Mesenchymal stem cell (in vitro differentiated cells and primary cell): ENCODE results near the gene NOL6.

Source experiments
- DNase-seq: peaks from one replicate; pipeline ENCODE4 v3.0.0-alpha.2; 2013
- H2AFZ ChIP-seq: one replicate; pipeline ENCODE4 v1.6.1; 2013; ENCODE audit warnings: low read depth, mild to moderate bottlenecking, control low read depth, inconsistent platforms, low read length, moderate library complexity
- H2AK5ac ChIP-seq: 2 replicates; pipeline ENCODE4 v1.6.1; 2013; ENCODE audit warnings: low read length, moderate library complexity, mild to moderate bottlenecking, inconsistent platforms; ENCODE audit not compliant: severe bottlenecking
- H2BK120ac ChIP-seq: one replicate; pipeline ENCODE4 v1.6.1; 2013; ENCODE audit warnings: low read depth, mild to moderate bottlenecking, inconsistent platforms, low read length, moderate library complexity
- H2BK12ac ChIP-seq, 2 experiments: one replicate each; pipeline ENCODE4 v1.6.1; 2013; ENCODE audit warnings: inconsistent platforms in 2 of 2, low read length in 2 of 2, mild to moderate bottlenecking in 2 of 2, moderate library complexity in 2 of 2, control low read depth in 1 of 2
- H2BK15ac ChIP-seq: one replicate; pipeline ENCODE4 v1.6.1; 2013; ENCODE audit warnings: mild to moderate bottlenecking, low read depth, inconsistent platforms; ENCODE audit not compliant: poor library complexity, severe bottlenecking
- H2BK5ac ChIP-seq: 2 replicates; pipeline ENCODE4 v1.6.1; 2013; ENCODE audit warnings: low read depth, mild to moderate bottlenecking, low read length, control low read depth, inconsistent platforms; ENCODE audit not compliant: poor library complexity, severe bottlenecking
- H3K14ac ChIP-seq, 2 experiments: one replicate each; pipeline ENCODE4 v1.6.1; 2013; ENCODE audit warnings: inconsistent platforms in 2 of 2, low read length in 2 of 2, control low read depth in 1 of 2, mild to moderate bottlenecking in 1 of 2, moderate library complexity in 1 of 2
- H3K18ac ChIP-seq, 2 experiments: one replicate each; pipeline ENCODE4 v1.6.1; 2013; ENCODE audit warnings: inconsistent platforms in 2 of 2, low read length in 2 of 2, control low read depth in 1 of 2, low read depth in 1 of 2, mild to moderate bottlenecking in 1 of 2
- H3K23ac ChIP-seq, 2 experiments: one replicate each; pipeline ENCODE4 v1.6.1; 2013; ENCODE audit warnings: inconsistent platforms in 2 of 2, low read length in 2 of 2, mild to moderate bottlenecking in 2 of 2, moderate library complexity in 2 of 2, control low read depth in 1 of 2
- H3K27ac ChIP-seq: 2 replicates; pipeline ENCODE4 v1.5.1; 2013; ENCODE audit warnings: mild to moderate bottlenecking, moderate library complexity, low read length, control low read depth, inconsistent platforms; ENCODE audit not compliant: poor library complexity, severe bottlenecking
- H3K27me3 ChIP-seq, 2 experiments: 2 replicates each; pipeline versions ENCODE4 v1.6.1 to v1.7.0; 2013; ENCODE audit warnings: low read length in 2 of 2, mild to moderate bottlenecking in 2 of 2, moderate library complexity in 2 of 2, control low read depth in 1 of 2, inconsistent platforms in 1 of 2; ENCODE audit not compliant: control insufficient read depth in 1 of 2, insufficient read depth in 1 of 2
- H3K36me3 ChIP-seq, 2 experiments: 2 replicates each; pipeline versions ENCODE4 v1.6.1 to v1.7.0; 2013; ENCODE audit warnings: low read length in 2 of 2, control low read depth in 1 of 2, inconsistent platforms in 1 of 2, low read depth in 1 of 2, mild to moderate bottlenecking in 1 of 2; ENCODE audit not compliant: insufficient read depth in 2 of 2, control insufficient read depth in 1 of 2
- H3K4ac ChIP-seq, 2 experiments: one replicate each; pipeline ENCODE4 v1.6.1; 2013; ENCODE audit warnings: inconsistent platforms in 2 of 2, low read length in 2 of 2, mild to moderate bottlenecking in 2 of 2, moderate library complexity in 2 of 2, control low read depth in 1 of 2, low read depth in 1 of 2
- H3K4me1 ChIP-seq: 2 replicates; pipeline ENCODE4 v1.6.1; 2013; ENCODE audit warnings: low read depth, low read length, control low read depth; ENCODE audit not compliant: control insufficient read depth, insufficient read depth
- H3K4me2 ChIP-seq: 2 replicates; pipeline ENCODE4 v1.6.1; 2013; ENCODE audit warnings: low read length, mild to moderate bottlenecking, inconsistent platforms; ENCODE audit not compliant: poor library complexity, severe bottlenecking
- H3K4me3 ChIP-seq, 2 experiments: 2 replicates each; pipeline versions ENCODE4 v1.5.1 to v1.7.0; 2013; ENCODE audit warnings: low read length in 2 of 2, mild to moderate bottlenecking in 2 of 2, control low read depth in 1 of 2, low read depth in 1 of 2; ENCODE audit not compliant: insufficient read depth in 1 of 2
- H3K79me1 ChIP-seq: replicated peaks from 2 replicates; pipeline ENCODE4 v1.6.1; 2013; ENCODE audit warnings: mild to moderate bottlenecking, control low read depth, low read length, inconsistent platforms; ENCODE audit not compliant: poor library complexity, severe bottlenecking
- H3K9ac ChIP-seq: 2 replicates; pipeline ENCODE4 v1.7.0; 2013; ENCODE audit warnings: mild to moderate bottlenecking, low read length, moderate library complexity
- H3K9me3 ChIP-seq: 2 replicates; pipeline ENCODE4 v1.7.0; 2013; ENCODE audit warnings: mild to moderate bottlenecking, low read length; ENCODE audit not compliant: control insufficient read depth
- H4K8ac ChIP-seq: one replicate; pipeline ENCODE4 v1.6.1; 2013; ENCODE audit warnings: inconsistent platforms, mild to moderate bottlenecking, low read length, moderate library complexity
- H4K91ac ChIP-seq: one replicate; pipeline ENCODE4 v1.6.1; 2013; ENCODE audit warnings: mild to moderate bottlenecking, low read length, inconsistent platforms
- WGBS: methylation state at CpG from one replicate; pipeline ENCODE4 v1.1.7; 2013; ENCODE audit warnings: mixed read lengths; 5-methylcytosine and 5-hydroxymethylcytosine counted together

The NOL6 gene

GRCh38 chr9:33442125-33442524 is 31.6 kb downstream of the NOL6 start:
- Histone ChIP-seq H3K4me3 (no peak overlapping the region), H4K8ac (no peak overlapping the region), H3K4me2 (no peak overlapping the region), H3K79me1 (no peaks in the 10 kb centered on the region), H3K9ac (no peak overlapping the region), H2AFZ (no peak overlapping the region), H3K36me3 (no peaks in the 10 kb centered on the region), H2BK5ac (no peak overlapping the region), H3K9me3 (no peaks in the 10 kb centered on the region), H2BK12ac (no peak overlapping the region), H3K27ac (no peak overlapping the region), H3K27me3 (peaks cover 20 to 30% of the 10 kb centered on the region in 2 experiments), H3K4me1 (peaks cover 15% of the 10 kb centered on the region), H3K23ac (no peak overlapping the region), H3K4ac (no peak overlapping the region), H3K14ac (no peak overlapping the region), H2AK5ac (no peak overlapping the region), H3K18ac (no peak overlapping the region), H2BK120ac (no peak overlapping the region), H4K91ac (no peak overlapping the region), H2BK15ac (no peak overlapping the region)
- 94% methylated on average over 13 of the region's 15 CpGs for WGBS
- no peak for DNase-seq

- no peak overlapping the region for H4K91ac ChIP-seq
Measured at GRCh38 chr9:33440609-33441008, 33.1 kb downstream of the NOL6 start.

GRCh38 chr9:33440204-33440603 is 33.5 kb downstream of the NOL6 start:
- 93% methylated on average over 7 of the region's 7 CpGs for WGBS
- Histone ChIP-seq H2BK5ac (no peak overlapping the region), H2BK12ac (no peak overlapping the region), H4K8ac (no peak overlapping the region), H2AFZ (no peak overlapping the region), H3K9ac (no peak overlapping the region), H3K4me1 (peaks cover 5% of the 10 kb centered on the region), H3K14ac (no peak overlapping the region), H3K4me3 (no peak overlapping the region), H3K27ac (no peak overlapping the region), H2BK120ac (no peak overlapping the region), H2BK15ac (no peak overlapping the region), H3K27me3 (peaks cover 39 to 48% of the 10 kb centered on the region in 2 experiments), H3K4me2 (no peak overlapping the region), H3K4ac (no peak overlapping the region), H3K36me3 (no peaks in the 10 kb centered on the region), H3K18ac (no peak overlapping the region), H4K91ac (no peak overlapping the region), H3K9me3 (no peaks in the 10 kb centered on the region), H3K23ac (no peak overlapping the region), H3K79me1 (no peaks in the 10 kb centered on the region), H2AK5ac (no peak overlapping the region)
- no peak for DNase-seq

More at GRCh38 chr9:33440609-33441008, 33.1 kb downstream of the NOL6 start:
- no peak overlapping the region for H2BK12ac ChIP-seq
- H2AFZ ChIP-seq = no peak overlapping the region
- no peak overlapping the region for H2AK5ac ChIP-seq
- H3K23ac ChIP-seq = no peak overlapping the region
- no peaks in the 10 kb centered on the region for H3K36me3 ChIP-seq
- H2BK5ac ChIP-seq = no peak overlapping the region
- no peak overlapping the region for H3K18ac ChIP-seq
- no peak overlapping the region for H4K8ac ChIP-seq
- no peaks in the 10 kb centered on the region for H3K9me3 ChIP-seq
- no peak overlapping the region for H3K4me2 ChIP-seq
- H3K14ac ChIP-seq = no peak overlapping the region
- no peak for DNase-seq
- no peaks in the 10 kb centered on the region for H3K79me1 ChIP-seq
- H2BK120ac ChIP-seq = no peak overlapping the region
- H3K9ac ChIP-seq = no peak overlapping the region
- 100% methylated on average over 1 of the region's 1 CpG for WGBS
- no peak overlapping the region for H3K27ac ChIP-seq
- no peak overlapping the region for H2BK15ac ChIP-seq
- peaks cover 35 to 44% of the 10 kb centered on the region in 2 experiments for H3K27me3 ChIP-seq
- H3K4me3 ChIP-seq = no peak overlapping the region
- peaks cover 6% of the 10 kb centered on the region for H3K4me1 ChIP-seq
- no peak overlapping the region for H3K4ac ChIP-seq

GRCh38 chr9:33439731-33440130 is 34.0 kb downstream of the NOL6 start:
- H3K4me2 ChIP-seq = no peak overlapping the region
- no peak overlapping the region for H2BK12ac ChIP-seq
- H3K14ac ChIP-seq = no peak overlapping the region
- H3K27me3 ChIP-seq = peaks cover 44 to 52% of the 10 kb centered on the region in 2 experiments
- no peak overlapping the region for H2BK15ac ChIP-seq
- H3K36me3 ChIP-seq = no peaks in the 10 kb centered on the region
- H3K4me3 ChIP-seq = no peak overlapping the region
- H3K27ac ChIP-seq = no peak overlapping the region
- DNase-seq = no peak
- no peak overlapping the region for H2BK5ac ChIP-seq
- no peaks in the 10 kb centered on the region for H3K79me1 ChIP-seq
- H3K9me3 ChIP-seq = no peaks in the 10 kb centered on the region
- no peak overlapping the region for H3K4ac ChIP-seq
- H4K91ac ChIP-seq = no peak overlapping the region
- WGBS = 79% methylated on average over 6 of the region's 6 CpGs
- no peak overlapping the region for H3K9ac ChIP-seq
- H3K18ac ChIP-seq = no peak overlapping the region
- peaks cover 6% of the 10 kb centered on the region for H3K4me1 ChIP-seq
- H3K23ac ChIP-seq = no peak overlapping the region
- no peak overlapping the region for H2BK120ac ChIP-seq
- H4K8ac ChIP-seq = no peak overlapping the region
- H2AFZ ChIP-seq = no peak overlapping the region
- H2AK5ac ChIP-seq = no peak overlapping the region
